IMR-90 (cell line): Measurements from ENCODE around the gene TSPEAR. TPM values are rescaled to one million over a fixed set of nuclear protein-coding genes. Genes with fewer than 3 reads are reported as not detected.

ENCODE experiments used
- ATAC-seq: fragments of 200-7000 bp; cut with Tn5 transposase; 2 replicates; pipeline ENCODE4 v1.9.1; 2020; ENCODE audit warnings: low read depth, mild to moderate bottlenecking, moderate library complexity
- BruUV-seq: library from RNA; stranded (reverse); fragments of 400-500 nt; replicated peaks from 2 replicates; lab custom pipeline; 2021; lab: Mats Ljungman, UMichigan
- CTCF ChIA-PET: fragments of 300-600 bp; formaldehyde crosslinking; extraction: SDS; loops from one replicate; lab custom pipeline; 2021; ENCODE audit warnings: antibody characterized with exemption; lab: Yijun Ruan, JAX
- POLR2A ChIA-PET: fragments of 300-600 bp; sonication (Branson Sonifier 250); formaldehyde crosslinking; loops from one replicate; lab custom pipeline; 2022; ENCODE audit warnings: antibody characterized with exemption; ENCODE audit not compliant: unreplicated experiment; lab: Charles Lee
- DNase-seq: peaks from one replicate; pipeline ENCODE4 v3.0.0; 2013
- H2AFZ ChIP-seq: replicated peaks from 2 replicates; pipeline ENCODE3; 2013; ENCODE audit warnings: low read length, mild to moderate bottlenecking; ENCODE audit not compliant: poor library complexity
- H2AK5ac ChIP-seq: 2 replicates; pipeline ENCODE4 v1.6.1; 2013; ENCODE audit warnings: low read depth, low read length, inconsistent platforms
- H2AK9ac ChIP-seq: replicated peaks from 2 replicates; pipeline ENCODE3; 2013; ENCODE audit warnings: mild to moderate bottlenecking, low read depth, low read length, moderate library complexity; ENCODE audit not compliant: poor library complexity
- H2BK120ac ChIP-seq: 2 replicates; pipeline ENCODE4 v1.6.1; 2013; ENCODE audit warnings: low read depth, low read length, inconsistent platforms
- H2BK15ac ChIP-seq: 3 replicates; pipeline ENCODE4 v1.6.1; 2013; ENCODE audit warnings: low read depth, low read length, inconsistent platforms
- H2BK20ac ChIP-seq: 2 replicates; pipeline ENCODE4 v1.6.1; 2013; ENCODE audit warnings: low read depth, mild to moderate bottlenecking, inconsistent platforms, low read length, moderate library complexity
- H2BK5ac ChIP-seq: 2 replicates; pipeline ENCODE4 v1.6.1; 2013; ENCODE audit warnings: mild to moderate bottlenecking, low read depth, low read length, inconsistent platforms; ENCODE audit not compliant: poor library complexity, severe bottlenecking
- H3K14ac ChIP-seq: replicated peaks from 2 replicates; pipeline ENCODE4 v1.6.1; 2013; ENCODE audit warnings: low read depth, low read length, inconsistent platforms
- H3K18ac ChIP-seq: 2 replicates; pipeline ENCODE4 v1.6.1; 2013; ENCODE audit warnings: low read depth, low read length, control low read depth
- H3K23ac ChIP-seq: 2 replicates; pipeline ENCODE4 v1.6.1; 2013; ENCODE audit warnings: low read depth, low read length, inconsistent platforms
- H3K27ac ChIP-seq: 2 replicates; pipeline ENCODE4 v1.5.1; 2013; ENCODE audit warnings: mild to moderate bottlenecking, control low read depth, low read length; ENCODE audit not compliant: insufficient read depth
- H3K27me3 ChIP-seq: 2 replicates; pipeline ENCODE4 v1.6.1; 2013; ENCODE audit warnings: low read length; ENCODE audit not compliant: control insufficient read depth, insufficient read depth
- H3K36me3 ChIP-seq: 2 replicates; pipeline ENCODE4 v1.6.1; 2013; ENCODE audit warnings: low read length, mixed read lengths; ENCODE audit not compliant: control insufficient read depth, insufficient read depth
- H3K4ac ChIP-seq: 2 replicates; pipeline ENCODE4 v1.6.1; 2013; ENCODE audit warnings: low read depth, low read length, inconsistent platforms
- H3K4me1 ChIP-seq: 2 replicates; pipeline ENCODE4 v1.6.1; 2013; ENCODE audit warnings: low read length, mixed read lengths; ENCODE audit not compliant: control insufficient read depth, insufficient read depth
- H3K4me2 ChIP-seq: 2 replicates; pipeline ENCODE4 v1.6.1; 2013; ENCODE audit warnings: low read depth, mild to moderate bottlenecking, control low read depth, low read length, moderate library complexity
- H3K4me3 ChIP-seq: 2 replicates; pipeline ENCODE4 v1.5.1; 2013; ENCODE audit warnings: low read depth, mild to moderate bottlenecking, control low read depth, low read length, moderate library complexity; ENCODE audit not compliant: insufficient read depth
- H3K56ac ChIP-seq: 2 replicates; pipeline ENCODE4 v1.6.1; 2013; ENCODE audit warnings: low read length, inconsistent platforms; ENCODE audit not compliant: insufficient read depth; ENCODE audit errors: extremely low read depth
- H3K79me1 ChIP-seq, 2 experiments: 2 replicates each; pipeline ENCODE4 v1.6.1; 2013; ENCODE audit warnings: low read length in 2 of 2, inconsistent platforms in 1 of 2, low read depth in 1 of 2
- H3K9ac ChIP-seq: 2 replicates; pipeline ENCODE4 v1.6.1; 2013; ENCODE audit warnings: low read depth, low read length, control low read depth
- H3K9me1 ChIP-seq: 2 replicates; pipeline ENCODE4 v1.6.1; 2013; ENCODE audit warnings: low read length, inconsistent platforms; ENCODE audit not compliant: insufficient read depth
- H3K9me3 ChIP-seq: 2 replicates; pipeline ENCODE4 v1.6.1; 2013; ENCODE audit warnings: low read length; ENCODE audit not compliant: control insufficient read depth, insufficient read depth
- H4K20me1 ChIP-seq: 2 replicates; pipeline ENCODE4 v1.6.1; 2013; ENCODE audit warnings: low read length, inconsistent platforms; ENCODE audit not compliant: insufficient read depth
- H4K5ac ChIP-seq: 2 replicates; pipeline ENCODE4 v1.6.1; 2013; ENCODE audit warnings: mild to moderate bottlenecking, low read depth, low read length, control low read depth
- H4K8ac ChIP-seq, 2 experiments: 2 replicates each; pipeline ENCODE4 v1.6.1; 2013; ENCODE audit warnings: low read depth in 2 of 2, low read length in 2 of 2, control low read depth in 1 of 2, inconsistent platforms in 1 of 2
- H4K91ac ChIP-seq: 2 replicates; pipeline ENCODE4 v1.6.1; 2013; ENCODE audit warnings: low read depth, low read length, inconsistent platforms; ENCODE audit not compliant: insufficient read depth
- RAD21 ChIP-seq: IDR thresholded peaks from 2 replicates; pipeline ENCODE4 v1.6.1; 2012; ENCODE audit warnings: low read length, improper control_type of control experiment
- WGBS, 2 experiments: methylation state at CpG; one replicate each; pipeline versions ENCODE4 v1.1.5 to v1.1.7; 2013; ENCODE audit warnings: missing lambda C conversion rate in 2 of 2; ENCODE audit not compliant: insufficient read length in 1 of 2; ENCODE audit errors: extremely low coverage in 2 of 2; 5-methylcytosine and 5-hydroxymethylcytosine counted together
- dilution Hi-C: fragments of 300-500 bp; cut with HindIII; formaldehyde crosslinking; loops from one replicate; pipeline ENCODE4 v1.14.3; 2018; ENCODE audit warnings: low sequenced_read_pairs; ENCODE audit not compliant: unreplicated experiment
- in situ Hi-C: fragments of 300-500 bp; cut with MboI; formaldehyde crosslinking; loops from 3 replicates; pipeline ENCODE4 v1.14.3; 2019; ENCODE audit warnings: low sequenced_read_pairs, inconsistent platforms, mixed read lengths
- intact Hi-C: fragments of 100-400 bp; cut with micrococcal nuclease; formaldehyde crosslinking; loops from 2 replicates; pipeline ENCODE4 v1.10.0; 2022
- polyA plus RNA-seq, 3 experiments: library from polyadenylated mRNA; depleted of rRNA; stranded (reverse); fragments of >200 nt; gene quantifications; 2 replicates each; pipeline ENCODE4 v1.2.3, GENCODE V29; 2012; ENCODE audit warnings: low replicate concordance in 1 of 3
- total RNA-seq: library from RNA; depleted of rRNA; stranded (reverse); fragments of >200 nt; gene quantifications from 2 replicates; pipeline ENCODE4 v1.2.3, GENCODE V29; 2012

TSPEAR gene
- total and polyA plus RNA-seq, 2 of the 4 experiments (the other 2 are of a cell fraction) = not detected

GRCh38 chr21:44701023-44701400 lies 10.4 kb downstream of the TSPEAR start:
- Histone ChIP-seq H2BK15ac (no peak overlapping the region), H3K4me2 (no peak overlapping the region), H2BK20ac (no peak overlapping the region), H2BK5ac (no peak overlapping the region), H2AK5ac (no peak overlapping the region), H3K4me3 (no peak overlapping the region), H2BK120ac (no peak overlapping the region), H3K36me3 (no peaks in the 10 kb centered on the region), H4K8ac (no peak overlapping the region), H3K56ac (no peak overlapping the region), H3K4ac (no peak overlapping the region), H3K27ac (no peak overlapping the region), H3K9me1 (no peaks in the 10 kb centered on the region), H3K23ac (no peak overlapping the region), H4K91ac (no peak overlapping the region), H3K18ac (no peak overlapping the region), H3K9me3 (peaks cover 1% of the 10 kb centered on the region; the same call in 1 of the 2 replicates), H4K20me1 (no peaks in the 10 kb centered on the region), H3K9ac (no peak overlapping the region), H2AFZ (no peak overlapping the region), H3K27me3 (peaks cover 70% of the 10 kb centered on the region), H4K5ac (no peak overlapping the region), H3K4me1 (no peaks in the 10 kb centered on the region), H3K14ac (no peak overlapping the region), H2AK9ac (no peak overlapping the region), H3K79me1 (no peaks in the 10 kb centered on the region)
- ChIA-PET CTCF (interaction anchor here (0.6 kb wide), 1 partner anchor 9 kb away, joined by 5 read pairs; no protein-coding TSS in a partner anchor), POLR2A (no interaction called here)
- TF ChIP-seq RAD21 = no peak
- DNase-seq (no peak), ATAC-seq (no peak)
- BruUV-seq = no TSS peak
- WGBS, 2 experiments = 82% methylated on average over 6 of the region's 14 CpGs; no CpG with 5 or more reads in 1 of the 2 experiments
- in situ Hi-C loops (no loop called here), dilution Hi-C loops (no loop called here), intact Hi-C loops (no loop called here)
